Mesothelial cell of epicardium (in vitro differentiated cells): ENCODE measurements around the gene LTA. TPM values are rescaled to one million over a fixed set of nuclear protein-coding genes. Genes with fewer than 3 reads are reported as not detected.

Source experiments
- DNase-seq, 2 experiments: peaks; one replicate each; pipeline ENCODE4 v3.0.0; 2021; ENCODE audit warnings: low spot score in 2 of 2; ENCODE audit not compliant: unreplicated experiment in 2 of 2
- H3K27ac Mint-ChIP-seq: 2 replicates; pipeline ENCODE4 v1.8.0; 2021; ENCODE audit warnings: mixed read lengths
- H3K27me3 Mint-ChIP-seq: 2 replicates; pipeline ENCODE4 v1.8.0; 2021; ENCODE audit warnings: low read depth, mixed read lengths
- H3K36me3 Mint-ChIP-seq: 2 replicates; pipeline ENCODE4 v1.8.0; 2021; ENCODE audit warnings: mixed read lengths
- H3K4me1 Mint-ChIP-seq: 2 replicates; pipeline ENCODE4 v1.8.0; 2021; ENCODE audit warnings: mixed read lengths
- H3K4me3 Mint-ChIP-seq: 2 replicates; pipeline ENCODE4 v1.8.0; 2021; ENCODE audit warnings: mild to moderate bottlenecking, moderate library complexity, mixed read lengths
- H3K9me3 Mint-ChIP-seq: 2 replicates; pipeline ENCODE4 v1.8.0; 2021; ENCODE audit warnings: mixed read lengths
- total RNA-seq: library from RNA; stranded (reverse); gene quantifications from 3 replicates; pipeline ENCODE4 v1.2.1, GENCODE V29; 2021
- TF ChIP-seq, protein P1 (sequence below): fragments of 200-600 bp; sonication (generic); IDR thresholded peaks from one replicate; pipeline ENCODE4 v1.5.0; 2021; ENCODE audit warnings: antibody characterized with exemption; ENCODE audit not compliant: unreplicated experiment

Gene LTA
- total RNA-seq, 1 donor from 2014 or later: 0.16 TPM

DNA sequence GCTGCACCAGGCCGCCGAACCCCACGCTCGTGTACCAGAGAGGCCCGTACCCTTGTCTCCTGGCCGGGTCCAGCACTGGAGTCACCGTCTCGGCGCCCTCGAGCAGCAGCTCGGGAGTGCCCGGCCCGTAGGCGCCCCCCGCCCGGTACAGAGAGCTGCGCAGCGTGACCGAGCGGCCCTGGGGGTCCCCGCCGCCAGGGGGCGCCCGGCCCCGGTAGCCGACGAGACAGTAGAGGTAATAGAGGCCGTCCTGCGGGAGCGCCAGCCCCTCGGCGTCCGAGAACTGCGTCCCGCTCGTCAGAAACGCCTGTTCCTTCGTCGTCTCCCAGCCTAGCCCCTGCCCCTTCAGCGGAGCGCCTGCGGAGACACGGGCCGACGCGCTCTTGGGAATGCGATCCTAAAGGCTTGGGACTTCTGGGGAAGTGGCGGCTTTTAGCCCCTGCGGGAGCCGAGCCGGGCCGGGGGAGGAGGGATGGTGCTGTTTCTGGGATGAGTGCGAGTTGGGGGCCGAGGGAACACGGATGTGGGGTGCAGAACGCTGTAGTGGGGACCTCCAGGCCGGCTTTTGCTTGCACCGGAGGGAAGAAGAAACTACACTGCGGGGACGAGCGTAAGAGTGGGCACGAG, 8.8 kb downstream of the LTA start:
- Mint-ChIP-seq H3K4me3 (peak overlapping the region; percentile 86), H3K36me3 (no peaks in the 10 kb centered on the region), H3K27me3 (peaks cover 2% of the 10 kb centered on the region), H3K27ac (peak overlapping the region; percentile 87), H3K9me3 (no peaks in the 10 kb centered on the region), H3K4me1 (peaks cover 10% of the 10 kb centered on the region)
- DNase-seq: peak; percentile 89 to 95
- TF ChIP-seq, protein P1, sequence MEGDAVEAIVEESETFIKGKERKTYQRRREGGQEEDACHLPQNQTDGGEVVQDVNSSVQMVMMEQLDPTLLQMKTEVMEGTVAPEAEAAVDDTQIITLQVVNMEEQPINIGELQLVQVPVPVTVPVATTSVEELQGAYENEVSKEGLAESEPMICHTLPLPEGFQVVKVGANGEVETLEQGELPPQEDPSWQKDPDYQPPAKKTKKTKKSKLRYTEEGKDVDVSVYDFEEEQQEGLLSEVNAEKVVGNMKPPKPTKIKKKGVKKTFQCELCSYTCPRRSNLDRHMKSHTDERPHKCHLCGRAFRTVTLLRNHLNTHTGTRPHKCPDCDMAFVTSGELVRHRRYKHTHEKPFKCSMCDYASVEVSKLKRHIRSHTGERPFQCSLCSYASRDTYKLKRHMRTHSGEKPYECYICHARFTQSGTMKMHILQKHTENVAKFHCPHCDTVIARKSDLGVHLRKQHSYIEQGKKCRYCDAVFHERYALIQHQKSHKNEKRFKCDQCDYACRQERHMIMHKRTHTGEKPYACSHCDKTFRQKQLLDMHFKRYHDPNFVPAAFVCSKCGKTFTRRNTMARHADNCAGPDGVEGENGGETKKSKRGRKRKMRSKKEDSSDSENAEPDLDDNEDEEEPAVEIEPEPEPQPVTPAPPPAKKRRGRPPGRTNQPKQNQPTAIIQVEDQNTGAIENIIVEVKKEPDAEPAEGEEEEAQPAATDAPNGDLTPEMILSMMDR: peak; percentile 100

DNA sequence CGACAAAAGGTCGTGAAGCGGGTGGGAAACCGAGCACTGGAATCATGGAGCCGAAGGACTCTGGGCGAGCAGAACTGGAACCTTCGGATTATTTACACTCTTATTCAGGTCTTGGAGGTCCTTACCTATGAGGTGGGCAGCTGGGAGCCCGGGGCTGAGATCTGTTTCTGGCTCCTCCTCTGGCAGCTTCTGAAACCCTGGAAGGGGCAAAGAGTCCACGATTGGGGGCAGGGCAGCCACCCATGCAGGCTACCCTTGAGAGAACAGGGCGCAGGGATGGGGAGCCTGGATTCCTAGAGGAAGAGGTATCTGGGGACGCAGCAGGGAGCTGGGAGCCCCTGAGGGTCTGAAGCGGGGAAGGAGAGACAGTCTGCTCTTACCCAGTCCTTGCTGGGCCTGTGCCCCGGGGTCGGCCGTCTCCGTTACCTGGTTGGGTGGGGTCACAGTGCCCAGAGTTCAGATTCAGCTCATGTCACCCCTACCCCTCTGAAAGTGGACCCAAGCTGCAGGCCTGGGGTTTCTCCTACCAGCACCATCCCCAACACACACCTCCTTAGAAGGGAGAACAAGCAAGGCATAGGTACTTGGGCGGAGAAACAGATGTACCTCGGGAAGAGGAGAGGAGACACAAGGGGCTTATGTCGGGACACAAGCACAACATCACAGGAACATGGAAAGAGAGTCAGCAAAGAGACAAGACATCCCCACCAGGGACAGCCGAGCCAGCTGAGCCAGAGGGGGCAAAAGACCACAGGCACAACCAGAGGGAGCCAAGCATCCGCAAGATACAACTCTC, 9.5 kb downstream of the LTA start:
- TF ChIP-seq, protein P1: no peak
- H3K4me3 Mint-ChIP-seq: peak overlapping the region; percentile 86

DNA sequence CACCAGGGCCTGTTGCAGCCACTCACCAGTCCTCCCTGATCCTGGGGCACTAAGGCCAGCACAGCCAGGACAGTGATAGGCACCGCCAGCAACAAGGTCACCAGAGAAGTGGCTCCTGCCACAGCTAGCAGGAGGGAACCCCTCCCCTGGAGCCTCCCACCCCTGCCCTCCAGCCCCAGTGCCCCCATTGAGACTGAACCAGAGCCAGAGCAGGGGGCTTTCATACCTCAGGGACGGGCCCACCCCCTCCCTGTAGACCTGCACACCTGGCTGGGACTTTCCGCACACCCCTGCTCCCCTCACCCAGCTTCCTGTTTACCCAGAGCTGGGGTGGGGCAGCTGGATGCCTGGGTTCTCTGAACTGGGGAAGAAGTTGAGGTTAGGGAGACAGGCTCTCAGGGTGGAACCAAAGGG, 10.1 kb downstream of the LTA start, which contains the start of gene LTB:
TSS of gene LTB (minus strand) at position 195 of the 414 bp plus-strand sequence. CDS start at position 188, 7 bp downstream.
- peaks cover 10% of the 10 kb centered on the region for H3K4me1 Mint-ChIP-seq
- peak within 1 kb of the TSS; percentile 87 for H3K27ac Mint-ChIP-seq
- peak within 1 kb of the TSS; percentile 86 for H3K4me3 Mint-ChIP-seq
- H3K9me3 Mint-ChIP-seq: no peaks in the 10 kb centered on the region
- no peak for DNase-seq
- TF ChIP-seq, protein P1: no peak
- H3K27me3 Mint-ChIP-seq: peaks cover 4% of the 10 kb centered on the region
- no peaks in the 10 kb centered on the region for H3K36me3 Mint-ChIP-seq

More for the DNA sequence above, 9.5 kb downstream of the LTA start:
- DNase-seq: no peak
- Mint-ChIP-seq H3K27me3 (peaks cover 2% of the 10 kb centered on the region), H3K9me3 (no peaks in the 10 kb centered on the region), H3K27ac (peak overlapping the region; percentile 87), H3K4me1 (peaks cover 10% of the 10 kb centered on the region), H3K36me3 (no peaks in the 10 kb centered on the region)

DNA sequence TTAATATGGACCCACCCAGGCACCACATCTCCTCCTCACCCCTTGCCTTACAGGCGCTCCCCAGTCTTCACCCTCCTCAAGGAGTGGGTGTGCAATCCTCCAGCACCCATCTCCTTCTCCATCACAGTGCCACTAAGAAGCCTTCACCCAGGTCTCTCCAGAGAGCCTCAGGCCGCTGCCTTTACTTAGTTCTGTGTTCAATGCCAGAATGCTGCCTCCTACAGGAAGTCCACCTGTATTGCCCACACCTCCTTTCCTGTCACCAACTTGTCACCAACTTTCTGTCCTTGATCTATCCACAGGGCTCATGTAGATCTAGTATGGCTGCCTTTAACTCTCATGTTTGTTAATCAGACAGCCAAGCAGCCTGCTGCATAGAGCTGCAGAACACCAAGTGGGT, 13.4 kb downstream of the LTA start:
- Mint-ChIP-seq H3K27me3 (peaks cover 10% of the 10 kb centered on the region), H3K9me3 (no peaks in the 10 kb centered on the region), H3K36me3 (no peaks in the 10 kb centered on the region), H3K4me3 (no peak overlapping the region), H3K27ac (no peak overlapping the region), H3K4me1 (peaks cover 10% of the 10 kb centered on the region)
- TF ChIP-seq, protein P1: peak; percentile 43
- no peak for DNase-seq

DNA sequence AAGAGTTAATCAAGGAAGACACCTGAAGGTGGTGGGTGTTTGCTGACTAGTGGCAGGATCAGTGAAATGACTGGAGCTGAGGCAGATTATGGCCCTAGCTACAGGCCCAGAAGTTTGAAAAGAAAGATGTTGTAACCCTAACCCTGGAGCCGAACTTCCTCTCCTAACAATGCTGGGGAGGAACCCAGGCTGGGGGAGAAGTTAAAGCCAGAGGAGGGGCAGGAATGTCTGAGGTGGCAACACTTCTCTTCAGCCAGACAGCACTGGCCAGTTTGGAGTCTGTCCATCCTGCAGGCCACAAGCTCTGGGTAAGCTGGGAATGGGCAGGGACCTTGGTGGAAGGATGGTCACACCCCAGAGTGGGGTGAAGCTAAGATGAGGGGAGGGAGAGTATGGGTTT, 13.9 kb downstream of the LTA start, which contains the start of gene LST1:
TSS of gene LST1 (plus strand) at position 270 of the 400 bp plus-strand sequence. CDS start 1,023 bp downstream, outside the sequence.
- no peak within 1 kb of the TSS for H3K4me3 Mint-ChIP-seq
- H3K36me3 Mint-ChIP-seq: no peaks in the 10 kb centered on the region
- TF ChIP-seq, protein P1: no peak
- peaks cover 10% of the 10 kb centered on the region for H3K27me3 Mint-ChIP-seq
- peaks cover 9% of the 10 kb centered on the region for H3K4me1 Mint-ChIP-seq
- no peak for DNase-seq
- no peaks in the 10 kb centered on the region for H3K9me3 Mint-ChIP-seq
- H3K27ac Mint-ChIP-seq: no peak within 1 kb of the TSS
